Cardiac fibroblast (primary cell): Measurements from ENCODE around the gene CD44.

Experiments
- DNase-seq, 2 donors: peaks; one replicate each; pipeline versions ENCODE4 v3.0.0 to v3.0.0-alpha.2; 2010; ENCODE audit warnings: low read depth in 2 of 2
- H3K4me3 ChIP-seq, 2 donors: replicated peaks in 1 of 2; 1 replicate in 1 of 2; 2 replicates in 1 of 2; pipeline ENCODE4 v1.5.1; 2011; ENCODE audit warnings: low read depth in 2 of 2, low read length in 2 of 2, mild to moderate bottlenecking in 2 of 2, moderate library complexity in 1 of 2
- CTCF ChIP-seq: IDR thresholded peaks from one replicate; pipeline ENCODE4 v1.5.1; 2011; ENCODE audit warnings: low read depth, mild to moderate bottlenecking, low read length, inconsistent platforms

The CD44 gene

DNA sequence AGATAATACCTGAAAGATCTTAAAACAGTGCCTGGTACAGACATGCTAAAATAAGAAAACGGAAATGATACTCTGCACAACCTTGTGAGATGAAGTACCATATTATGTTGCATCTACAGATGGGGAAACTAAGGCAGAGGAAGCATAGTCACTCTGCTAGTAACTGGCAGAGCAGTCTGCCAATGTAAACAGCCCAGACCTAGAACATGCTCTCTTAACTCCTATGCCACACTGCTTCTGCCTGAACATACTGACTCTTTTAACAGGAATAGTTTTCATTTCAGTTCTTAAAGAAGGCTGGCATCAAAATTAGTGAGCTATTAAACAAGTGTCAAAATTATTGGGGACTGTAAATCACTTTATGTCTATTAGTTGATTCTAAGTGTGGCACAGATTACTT lies 99.9 kb downstream of the CD44 start:
- no peak overlapping the region for H3K4me3 ChIP-seq
- no peak for TF ChIP-seq CTCF
- DNase-seq = no peak

- DNase-seq = no peak
These were observed 100.6 kb downstream of the CD44 start for GRCh38 chr11:35239471-35240075.

GRCh38 chr11:35241083-35241482 lies 102.1 kb downstream of the CD44 start:
- no peak for TF ChIP-seq CTCF
- H3K4me3 ChIP-seq = no peak overlapping the region
- DNase-seq = no peak

More at GRCh38 chr11:35239471-35240075, 100.6 kb downstream of the CD44 start:
- no peak overlapping the region for H3K4me3 ChIP-seq
- no peak for TF ChIP-seq CTCF

- H3K4me3 ChIP-seq = no peak overlapping the region
- no peak for DNase-seq
- no peak for TF ChIP-seq CTCF
These were observed 102.6 kb downstream of the CD44 start for GRCh38 chr11:35241531-35241930.

DNA sequence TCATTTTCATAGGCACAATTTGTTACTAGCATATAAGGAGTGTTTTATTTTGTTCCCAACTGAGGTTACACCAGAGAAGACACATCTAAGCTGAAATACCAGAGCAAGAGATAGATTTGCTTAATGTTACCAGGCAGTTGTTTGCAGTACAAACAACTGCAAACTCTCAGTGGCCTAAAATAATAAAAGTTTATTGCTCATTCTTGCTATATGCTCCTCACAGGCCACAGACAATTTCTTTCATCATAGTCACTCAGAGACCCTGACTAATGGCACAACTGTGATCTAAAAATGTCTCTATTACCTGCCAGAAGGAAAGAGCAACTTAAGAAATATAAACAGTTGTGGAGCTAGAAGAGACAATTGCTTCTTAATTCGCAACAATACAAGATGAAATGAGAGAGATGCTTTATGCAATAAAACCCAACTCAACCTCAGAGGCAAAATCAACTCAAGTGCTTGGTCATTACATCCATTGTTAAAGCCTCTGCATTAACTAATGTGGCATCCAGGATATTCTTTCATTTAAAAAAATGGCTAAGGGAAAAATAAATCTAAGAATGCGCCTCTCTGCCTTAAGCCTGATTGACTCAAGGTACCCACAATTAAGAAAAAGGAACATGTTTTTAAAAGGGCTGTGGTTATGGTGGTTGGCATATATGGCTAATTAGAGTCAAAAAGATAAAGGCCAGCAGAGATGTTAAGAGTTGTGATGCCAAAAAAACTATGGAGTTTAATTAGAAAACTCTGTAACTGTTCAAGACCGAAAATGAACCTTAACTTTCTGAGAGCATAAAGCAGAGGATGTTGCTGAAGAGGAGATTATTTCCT lies 103.7 kb downstream of the CD44 start:
- peak in 1 of 2 donors; percentile 65 for DNase-seq
- no peak for TF ChIP-seq CTCF
- no peak overlapping the region for H3K4me3 ChIP-seq

- no peak overlapping the region for H3K4me3 ChIP-seq
- no peak for TF ChIP-seq CTCF
- DNase-seq = no peak
These were observed 104.8 kb downstream of the CD44 start for GRCh38 chr11:35243774-35244173.

DNA sequence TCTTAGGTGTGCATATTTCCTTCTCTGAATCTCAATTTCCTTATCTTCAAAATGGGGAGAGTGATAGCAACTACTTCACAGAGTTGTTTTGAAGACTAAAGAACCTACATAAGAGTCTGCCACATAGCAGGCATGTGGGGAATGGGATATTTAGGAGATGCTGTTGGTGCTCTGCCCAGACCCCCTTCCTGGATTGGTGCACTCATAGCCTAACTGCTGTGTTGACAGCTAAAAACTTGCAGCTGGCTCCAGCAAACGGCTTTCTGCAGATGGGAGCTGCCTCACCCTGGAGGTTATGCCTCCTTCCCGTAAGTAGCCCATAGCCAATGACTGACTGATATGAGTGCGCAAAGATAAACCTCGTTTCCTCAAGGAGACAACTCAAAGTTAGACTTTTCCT lies 106.1 kb downstream of the CD44 start:
- no peak overlapping the region for H3K4me3 ChIP-seq
- TF ChIP-seq CTCF = no peak
- peak in 1 of 2 donors; percentile 40 for DNase-seq
